Measurements from ENCODE around the gene PES1.
"Not testable (repeated sequence)": the region's sequence is repeated elsewhere in the genome, so short reads cannot be mapped to it uniquely, and the experiment has no call there.

Gene PES1

GRCh38 chr22:30574095-30574981 lies 17.4 kb downstream of the PES1 start, which contains the start of gene GAL3ST1:
Gene GAL3ST1 (minus strand): TSS chr22:30574665. CDS start chr22:30557392, 17,273 bp downstream.
- no peak for DNase-seq

- DNase-seq, result no peak
Observed at GRCh38 chr22:30573594-30574094, 18.1 kb downstream of the PES1 start.

- no peak for DNase-seq
Observed at GRCh38 chr22:30572840-30573593, 18.7 kb downstream of the PES1 start.

- no peak for DNase-seq
Observed at GRCh38 chr22:30572210-30572609, 19.5 kb downstream of the PES1 start.

- no peak for DNase-seq
Observed at GRCh38 chr22:30569674-30570202, 22.0 kb downstream of the PES1 start.

GRCh38 chr22:30568137-30568805 lies 23.4 kb downstream of the PES1 start:
- no peak for DNase-seq

- DNase-seq, result not testable (repeated sequence)
Observed at GRCh38 chr22:30567277-30567676, 24.4 kb downstream of the PES1 start.

- DNase-seq, result no peak
Observed at GRCh38 chr22:30566125-30566524, 25.6 kb downstream of the PES1 start.

GRCh38 chr22:30565341-30565740 lies 26.4 kb downstream of the PES1 start:
- no peak for DNase-seq

- no peak for DNase-seq
Observed at GRCh38 chr22:30564761-30565119, 27.0 kb downstream of the PES1 start.

- no peak for DNase-seq
Observed at GRCh38 chr22:30564045-30564760, 27.5 kb downstream of the PES1 start.

- no peak for DNase-seq
Observed at GRCh38 chr22:30562366-30562765, 29.3 kb downstream of the PES1 start.

GRCh38 chr22:30561402-30562189 lies 30.1 kb downstream of the PES1 start:
- DNase-seq, result no peak

- not testable (repeated sequence) for DNase-seq
Observed at GRCh38 chr22:30560643-30561202, 31.0 kb downstream of the PES1 start.

- DNase-seq, result no peak
Observed at GRCh38 chr22:30559889-30560288, 31.8 kb downstream of the PES1 start.

- DNase-seq, result no peak
Observed at GRCh38 chr22:30557243-30557642, 34.5 kb downstream of the PES1 start.

- DNase-seq, result no peak
Observed at GRCh38 chr22:30556388-30556787, 35.3 kb downstream of the PES1 start.

GRCh38 chr22:30555282-30556210 lies 36.2 kb downstream of the PES1 start:
- no peak for DNase-seq

- DNase-seq, result no peak
Observed at GRCh38 chr22:30553971-30554370, 37.7 kb downstream of the PES1 start.

GRCh38 chr22:30552719-30553118 lies 39.0 kb downstream of the PES1 start:
- DNase-seq, result no peak

Measured in activated effector memory CD4-positive, alpha-beta T cell treated with Interleukin-2 at 50 U/mL for 16 hours (primary cell).